UCSD-AML1 (cell line): Measurements from ENCODE around the gene SOX2.

Experiments
- DNase-seq: peaks from one replicate; lab custom pipeline; 2025; ENCODE audit not compliant: unreplicated experiment; lab: John Stamatoyannopoulos, UW

The SOX2 gene

DNA sequence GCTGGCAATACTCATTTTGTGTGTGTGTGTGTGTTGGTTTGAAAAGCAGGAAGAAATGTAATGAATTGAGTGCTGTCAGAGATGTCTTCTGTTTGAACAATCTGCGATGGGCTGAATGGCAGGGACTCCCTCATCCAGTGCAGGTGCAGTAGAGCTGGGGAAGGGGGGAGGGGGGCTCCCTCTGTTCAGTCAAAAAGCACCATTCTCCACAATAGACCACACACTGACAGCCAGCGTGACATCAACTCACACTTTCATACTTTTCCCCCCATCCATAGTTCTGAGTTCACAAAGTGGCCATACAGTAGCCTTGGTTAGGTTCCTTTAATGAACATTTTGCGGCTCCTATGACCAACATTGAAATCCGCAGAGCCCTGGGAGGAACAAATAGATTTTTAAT, 10.4 kb downstream of the SOX2 start:
- no peak for DNase-seq

DNA sequence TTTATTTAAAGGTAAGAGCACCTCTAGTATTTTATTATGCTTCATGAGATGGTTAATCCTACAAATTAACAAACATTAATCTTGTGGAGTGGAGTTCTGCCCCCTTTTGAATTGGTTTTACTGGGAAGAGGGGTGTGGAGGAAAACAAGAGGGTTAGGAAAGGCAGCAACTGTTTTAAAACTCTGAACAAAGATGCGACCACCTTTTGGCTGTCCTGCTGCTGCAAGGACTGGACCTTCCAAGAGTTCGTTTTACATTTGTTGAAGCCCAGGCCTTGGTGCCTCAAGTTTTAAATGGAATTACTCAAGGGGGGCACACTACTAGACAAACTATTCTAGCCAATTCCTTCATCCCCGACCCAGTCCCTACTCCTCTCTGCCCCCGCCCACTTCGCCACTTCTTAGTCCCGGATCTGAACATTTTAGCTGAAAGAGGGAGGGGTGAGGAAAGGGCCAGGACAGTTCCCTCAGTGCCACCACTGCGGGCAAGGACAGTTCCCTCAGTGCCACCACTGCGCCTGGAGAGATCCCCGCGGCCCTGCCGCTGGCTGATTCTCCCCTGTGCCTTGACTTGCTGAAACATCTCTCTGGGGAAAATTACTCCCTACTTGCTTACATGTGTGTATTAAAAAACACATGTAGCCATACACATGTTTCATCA, 11.2 kb downstream of the SOX2 start:
- DNase-seq = no peak

DNA sequence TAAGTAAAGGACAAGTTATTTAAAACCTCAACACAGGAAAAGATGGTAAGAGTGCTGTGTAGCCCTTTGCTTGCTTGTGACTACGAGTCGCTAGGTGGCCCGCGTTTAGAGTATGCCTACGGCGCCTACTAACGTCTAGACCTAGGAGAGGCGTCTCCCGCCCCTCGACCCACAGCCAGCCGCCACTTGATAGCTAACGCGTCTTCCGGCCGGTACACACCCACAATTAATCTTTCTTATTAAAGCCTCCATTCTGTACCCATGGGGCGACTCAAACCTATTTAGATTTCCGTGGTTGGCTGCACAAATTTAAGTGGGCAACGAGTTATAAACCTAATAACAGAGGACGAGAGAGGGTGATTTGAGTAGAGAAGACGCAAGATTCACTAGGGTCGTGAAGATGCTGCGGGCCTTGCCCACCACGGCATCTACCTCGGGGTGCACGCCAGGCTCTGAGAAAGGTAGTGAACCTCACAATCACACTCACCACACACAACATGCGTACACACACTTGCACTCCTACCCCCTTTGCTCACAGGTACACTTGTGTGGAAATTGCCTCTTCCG, 12.0 kb downstream of the SOX2 start:
- no peak for DNase-seq

DNA sequence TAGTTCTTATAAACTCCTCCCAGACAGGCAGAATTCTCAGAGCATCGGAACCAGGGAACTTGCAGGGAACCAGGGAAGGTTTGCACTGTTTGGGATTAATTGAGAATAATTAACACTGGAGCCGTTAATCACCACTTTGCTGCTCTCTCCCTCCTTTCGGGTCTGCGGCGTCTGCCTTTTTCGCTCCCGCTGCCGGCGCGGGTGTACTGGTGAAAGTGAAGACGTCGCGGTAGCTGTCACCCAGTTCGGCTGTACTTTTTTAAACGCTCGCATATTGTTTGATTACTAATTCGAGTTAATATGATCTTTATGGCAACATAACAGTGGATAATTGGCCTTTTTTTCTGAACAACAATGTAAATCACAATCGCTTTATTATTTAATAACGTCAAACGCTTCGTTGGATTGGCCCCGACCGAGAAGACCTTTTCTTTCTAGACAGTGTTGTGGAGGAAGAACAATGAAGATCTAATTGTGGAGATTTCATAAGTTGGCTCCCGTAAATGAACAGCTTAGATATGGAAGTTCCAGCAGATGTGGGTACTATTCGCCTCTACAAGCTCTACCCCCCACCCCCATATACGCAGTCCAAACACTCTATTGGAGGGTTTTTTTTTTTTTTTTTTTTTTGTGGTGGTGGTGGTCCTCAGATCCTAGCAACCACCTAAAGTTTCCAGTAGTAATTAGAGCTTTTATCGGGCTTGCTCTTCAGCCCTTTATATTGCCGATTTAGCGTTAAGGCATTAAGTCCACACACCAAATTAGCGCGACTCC, 12.7 kb downstream of the SOX2 start:
- no peak for DNase-seq

DNA sequence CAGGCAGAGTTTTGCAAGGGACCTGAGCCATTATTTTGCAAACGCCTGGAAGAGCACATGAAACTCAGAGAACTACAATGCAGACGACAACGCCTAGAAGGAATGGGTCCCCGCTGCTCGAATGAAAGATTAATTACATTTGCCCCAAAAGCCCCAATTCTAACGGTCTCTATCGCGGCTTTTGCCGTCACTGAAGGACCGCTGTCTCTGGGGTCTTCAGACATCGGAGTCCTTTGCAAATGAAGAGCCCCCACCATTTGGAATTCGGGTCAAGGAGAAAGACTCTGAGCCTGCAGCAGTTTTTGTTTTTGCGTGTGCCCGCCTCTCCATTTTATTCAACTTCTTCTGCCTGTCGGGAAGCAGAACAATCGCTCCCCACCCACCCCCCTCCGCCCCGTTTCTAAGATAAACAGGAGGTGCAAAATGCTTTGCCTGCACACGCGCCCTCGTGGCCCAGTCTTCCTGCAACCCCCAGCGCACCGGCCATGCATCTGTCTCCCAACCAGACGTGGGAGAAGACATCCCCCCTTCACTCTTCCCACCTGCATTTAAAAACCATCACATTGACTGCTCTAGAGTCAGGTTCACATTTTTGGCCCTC, 13.5 kb downstream of the SOX2 start:
- no peak for DNase-seq

DNA sequence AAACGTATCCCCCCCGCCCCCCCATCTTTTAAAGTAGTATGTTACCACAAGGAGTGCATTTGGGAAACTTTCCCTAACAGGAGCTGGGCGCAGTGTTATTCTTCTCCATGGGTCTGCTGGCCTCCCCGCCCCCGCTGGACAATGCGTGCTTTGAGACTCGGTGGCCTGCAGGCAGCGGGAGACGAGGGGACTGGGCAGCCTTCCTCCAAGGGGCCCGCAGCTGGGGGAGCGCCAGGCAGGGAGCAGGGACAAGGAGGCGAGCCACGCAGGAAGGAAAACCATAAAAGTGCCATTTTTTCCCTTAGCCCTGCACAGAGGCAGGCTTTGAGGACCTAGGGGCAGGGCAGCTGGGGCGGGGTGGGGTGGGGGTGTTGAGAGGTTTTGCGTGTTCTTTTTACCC, 14.1 kb downstream of the SOX2 start:
- DNase-seq = no peak

DNA sequence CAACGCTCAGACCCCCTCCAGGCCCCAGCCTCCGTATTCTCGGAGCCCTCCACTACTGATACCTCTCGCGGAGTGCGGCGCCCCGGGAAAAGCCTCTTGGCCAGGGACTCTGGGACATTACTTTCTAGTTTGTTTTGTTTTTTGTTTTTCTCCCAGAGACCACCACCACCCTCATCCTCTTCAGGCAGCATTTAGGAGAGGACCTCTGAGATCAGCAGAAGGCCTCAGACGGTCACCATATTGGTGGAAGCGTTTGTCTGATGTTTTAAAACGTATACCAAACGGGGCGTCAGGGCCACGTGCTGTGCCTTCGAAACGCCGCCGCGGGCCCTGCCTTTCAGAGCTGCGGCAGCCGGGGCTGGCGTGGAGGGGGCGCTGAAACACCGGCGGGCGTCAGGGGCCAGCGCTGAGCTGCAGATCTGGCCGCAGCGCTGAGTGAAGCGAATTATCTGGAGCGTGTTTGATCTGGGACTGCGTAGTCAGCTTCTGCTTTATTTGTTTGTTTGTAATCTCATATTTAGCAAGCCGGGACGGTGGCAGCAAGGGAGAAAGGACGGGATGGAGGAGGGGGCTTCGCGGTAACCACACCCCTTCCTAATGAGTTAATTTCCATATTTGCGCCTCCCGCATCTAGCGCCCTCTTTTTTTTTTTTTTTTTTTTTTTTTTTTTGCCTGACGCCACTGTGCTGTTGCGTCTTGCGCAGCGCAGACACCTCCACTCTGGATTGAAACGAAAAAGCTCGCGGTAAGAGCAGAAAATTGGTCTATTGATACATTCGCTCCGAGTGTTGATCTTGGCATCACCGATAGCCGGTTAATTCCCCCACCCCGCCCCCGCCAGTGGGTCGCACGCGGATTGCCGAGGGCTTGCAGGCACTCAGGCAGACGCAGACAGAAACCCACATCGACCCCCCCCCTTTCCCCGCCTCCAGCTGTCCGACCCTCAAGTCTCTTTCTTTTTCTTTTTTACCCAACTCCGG, 14.9 kb downstream of the SOX2 start:
- no peak for DNase-seq

DNA sequence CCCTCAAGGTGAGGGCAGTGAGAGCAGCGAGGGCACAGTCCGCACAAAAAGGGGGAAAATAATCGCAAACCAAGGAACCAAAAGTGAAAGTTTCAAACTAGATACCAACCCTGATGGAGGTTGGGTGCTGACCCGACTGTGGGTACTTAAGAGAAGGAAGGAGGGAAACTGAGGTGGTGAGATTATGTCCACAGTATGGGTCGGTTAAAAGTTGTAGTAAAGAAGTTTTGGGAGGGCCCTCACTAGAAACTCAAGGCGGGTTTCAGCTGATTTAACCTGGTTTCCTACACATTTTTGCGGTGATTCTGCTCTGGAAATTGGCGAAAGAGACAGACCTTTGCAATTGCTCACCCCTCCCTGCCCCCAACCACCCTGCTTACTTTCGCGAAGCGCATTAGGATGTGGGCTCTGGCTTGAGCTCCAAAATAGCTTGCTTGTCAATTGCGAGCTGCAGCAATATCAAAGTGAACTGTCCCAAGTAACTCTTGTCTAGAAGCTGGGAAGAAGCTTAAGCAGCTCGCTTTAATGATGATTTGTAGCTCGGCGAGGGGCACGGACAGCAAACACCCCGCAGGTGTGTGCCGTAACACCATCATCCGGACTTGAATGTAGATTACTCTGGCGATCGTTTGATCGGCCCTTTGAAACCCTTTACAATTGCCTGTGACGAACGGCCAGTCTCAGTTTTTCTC, 15.8 kb downstream of the SOX2 start:
- no peak for DNase-seq

DNA sequence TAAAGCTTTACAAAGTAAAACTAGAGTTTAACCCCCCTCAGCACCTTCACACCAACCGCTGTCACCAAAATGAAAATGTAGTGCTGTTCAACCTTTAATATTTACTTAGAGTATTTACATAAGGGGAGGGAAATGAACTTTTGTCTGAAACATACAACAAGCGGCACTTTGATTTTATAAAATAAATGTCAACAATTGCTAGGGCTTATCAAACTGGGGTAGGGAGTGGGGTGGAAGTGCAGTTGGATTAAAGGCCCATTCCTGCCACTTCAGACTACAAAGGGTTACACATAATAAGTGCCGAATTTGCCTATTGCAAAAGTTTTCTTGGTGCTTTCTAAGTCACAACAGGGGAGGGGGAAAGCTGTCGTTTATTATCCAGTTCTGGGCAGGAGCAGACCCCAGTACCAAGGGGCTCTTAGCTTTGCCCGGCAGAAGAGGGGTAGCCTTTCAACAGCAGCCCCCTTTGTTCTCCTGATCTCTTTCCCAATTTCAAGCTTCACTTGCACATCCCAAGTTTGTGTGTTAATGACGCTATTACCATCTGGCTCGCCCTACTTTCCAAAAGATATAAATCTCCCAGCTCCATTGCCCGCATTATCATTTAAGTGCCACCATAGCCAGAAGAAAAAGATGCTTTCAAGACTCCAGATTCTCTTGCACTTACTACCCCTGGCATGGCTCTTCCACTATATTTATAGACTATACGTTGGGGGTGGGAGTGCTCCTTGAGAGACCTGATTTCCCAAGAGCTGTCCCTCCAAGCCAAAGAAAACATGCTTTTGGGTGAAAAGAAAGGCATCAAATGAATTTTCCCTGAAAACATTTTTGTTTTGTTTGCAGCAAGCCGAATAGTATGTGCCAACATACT, 17.0 kb downstream of the SOX2 start:
- DNase-seq = no peak

DNA sequence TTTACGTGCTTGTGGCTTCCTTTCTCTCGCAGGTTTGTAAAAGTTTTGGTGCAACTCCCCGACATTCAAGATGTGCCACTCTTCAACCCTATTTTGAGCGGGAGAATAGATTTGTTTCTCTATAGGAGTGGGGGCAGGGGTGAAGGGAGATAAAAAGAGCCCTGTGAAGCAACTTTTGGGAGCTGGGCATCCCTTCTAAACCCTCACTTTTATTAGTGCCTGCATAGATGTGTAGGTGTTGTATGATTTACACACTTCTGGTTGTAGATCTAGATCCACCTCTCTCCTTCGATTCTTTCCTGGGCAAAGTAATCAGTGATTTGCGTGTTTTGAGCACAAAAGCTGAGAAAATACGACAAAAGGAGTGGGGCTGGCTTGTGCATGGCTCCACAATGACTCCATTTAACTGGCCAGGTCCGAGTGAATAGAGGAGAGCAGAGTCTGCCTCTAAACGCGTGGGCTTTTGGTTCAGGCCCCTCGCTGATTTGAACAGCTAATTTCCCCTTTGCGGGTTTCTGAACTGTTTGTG, 17.7 kb downstream of the SOX2 start:
- no peak for DNase-seq

DNA sequence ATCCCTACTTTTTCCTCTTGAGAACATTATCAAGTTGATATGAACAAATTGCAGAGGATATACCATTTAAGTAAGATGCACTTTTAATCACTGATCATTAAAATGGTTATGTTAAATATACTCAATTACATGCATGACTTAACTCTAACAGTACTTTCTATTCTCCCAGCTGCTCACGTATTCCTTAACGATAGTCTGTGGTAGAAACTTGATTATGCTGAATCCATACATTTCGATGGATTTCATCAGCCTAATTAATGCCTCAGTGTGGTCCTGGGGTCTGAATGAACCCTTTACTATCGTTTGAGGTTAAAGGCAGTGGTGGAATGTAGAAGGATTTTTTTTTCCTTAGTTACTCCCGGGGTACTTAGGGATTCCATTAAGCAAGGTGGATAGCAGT, 18.6 kb downstream of the SOX2 start:
- DNase-seq = no peak

DNA sequence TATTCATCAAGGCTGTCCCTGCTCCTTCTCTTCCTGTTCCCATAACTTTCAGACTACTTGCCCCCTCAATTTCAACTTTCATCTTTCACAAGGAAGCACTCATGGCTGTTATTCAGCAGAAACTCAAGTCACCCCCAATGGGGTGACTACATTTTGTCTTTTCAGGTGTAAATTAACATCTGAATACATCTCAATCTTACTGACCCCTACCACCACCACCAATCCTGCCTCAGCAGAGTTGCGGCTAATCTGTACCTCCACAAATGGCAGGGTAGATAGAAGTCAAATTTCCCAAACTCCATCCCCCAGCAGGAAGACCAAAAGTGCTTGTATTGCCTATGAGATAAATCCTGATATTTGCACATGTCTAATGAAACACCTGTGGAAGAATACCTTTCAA, 19.2 kb downstream of the SOX2 start:
- no peak for DNase-seq

DNA sequence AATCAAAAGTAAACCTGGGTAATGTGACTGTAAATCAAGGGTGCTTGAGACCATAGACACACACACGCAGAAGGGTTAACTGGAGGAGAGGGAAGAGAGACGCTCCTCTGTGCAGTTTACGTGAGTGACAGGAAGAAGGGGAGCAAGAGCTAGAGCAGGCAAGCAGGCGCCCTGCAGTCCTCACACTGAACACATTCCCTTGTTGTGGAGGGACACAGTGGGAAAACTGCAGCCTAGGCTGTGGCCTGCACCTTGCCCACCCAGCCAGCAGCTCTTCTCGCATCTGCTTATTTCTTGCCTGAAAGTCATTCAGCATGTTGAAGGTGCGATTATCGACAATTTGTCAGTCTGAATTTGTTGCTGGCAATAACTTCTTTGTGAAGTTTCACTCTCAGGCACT, 24.2 kb downstream of the SOX2 start:
- DNase-seq = no peak

DNA sequence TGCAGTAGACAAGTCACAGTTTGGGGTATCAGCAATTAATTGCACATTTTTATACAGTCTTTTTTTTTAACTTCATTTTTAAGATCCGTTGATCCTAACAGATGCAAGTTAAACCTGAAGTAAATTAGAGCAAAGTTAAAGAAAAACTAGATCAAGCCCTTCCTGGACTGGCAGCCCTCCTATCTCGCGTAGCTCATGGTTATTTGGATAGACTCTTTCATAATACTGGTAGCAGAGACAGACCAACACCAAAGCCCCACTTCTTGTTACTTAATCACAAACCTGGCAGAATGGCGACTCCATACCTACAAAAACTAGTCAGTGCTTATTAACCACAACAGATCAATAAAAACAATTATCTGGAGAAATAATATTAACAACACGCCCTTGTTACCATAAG, 26.8 kb downstream of the SOX2 start:
- no peak for DNase-seq

DNA sequence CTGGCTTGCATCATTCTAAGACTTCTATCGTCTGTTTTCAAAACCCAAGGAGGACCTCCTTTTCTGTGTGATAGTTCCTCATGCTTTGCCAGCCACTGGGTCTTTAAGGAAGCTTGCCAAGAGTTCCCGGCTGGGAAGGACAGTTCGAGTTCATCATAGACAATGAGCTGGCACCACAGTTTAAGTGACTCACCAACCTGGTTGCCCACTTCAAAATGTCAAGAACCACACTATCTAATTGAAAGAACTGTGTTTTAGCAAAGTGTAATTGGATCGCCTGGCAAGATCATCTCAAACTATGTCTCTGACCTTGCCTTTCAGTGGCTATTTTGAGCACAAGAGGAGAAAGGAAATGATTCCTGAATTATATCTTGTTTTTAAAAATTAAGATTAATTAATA, 27.9 kb downstream of the SOX2 start:
- no peak for DNase-seq

DNA sequence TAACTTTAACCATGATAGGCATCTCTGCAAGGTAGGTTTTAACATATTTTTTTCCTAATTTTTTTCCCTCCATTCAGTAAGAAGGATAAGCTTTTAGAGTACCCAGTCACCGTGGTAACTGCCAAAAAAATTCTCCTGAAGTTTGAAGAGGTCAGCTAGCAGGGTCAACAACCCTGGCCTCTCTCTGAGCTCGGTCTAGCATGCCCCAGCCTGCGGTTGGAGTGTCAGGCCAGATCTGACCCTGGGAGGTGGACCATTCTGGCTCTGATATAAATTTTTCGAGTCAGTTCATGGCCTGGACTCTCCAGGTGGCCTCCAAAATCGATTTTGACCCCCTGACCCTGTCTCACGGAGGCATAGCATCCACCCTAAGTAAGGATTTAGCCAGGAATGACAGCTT, 29.7 kb downstream of the SOX2 start:
- no peak for DNase-seq

DNA sequence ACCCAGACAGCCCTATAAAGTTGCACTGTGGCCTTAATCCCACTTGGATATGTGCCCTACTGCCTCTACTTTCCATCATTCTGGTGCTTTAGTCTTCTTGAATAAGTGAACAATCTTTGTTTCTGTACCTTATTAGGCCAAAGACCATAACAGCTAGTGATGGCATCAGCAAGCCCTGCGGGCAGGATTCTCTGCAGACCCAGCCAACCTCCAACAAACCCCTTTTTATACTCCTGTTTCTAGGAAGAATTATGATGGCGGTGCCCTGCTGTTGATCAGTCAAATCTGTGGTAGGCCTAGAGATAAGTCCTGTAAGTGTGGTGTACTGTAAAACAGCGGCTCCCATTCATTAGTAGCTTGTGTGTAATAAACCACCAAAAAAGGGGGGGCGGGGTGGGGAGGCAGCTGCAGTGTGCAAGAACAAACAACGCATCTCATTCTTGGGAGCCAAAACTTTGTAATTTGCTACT, 40.5 kb downstream of the SOX2 start:
- no peak for DNase-seq

DNA sequence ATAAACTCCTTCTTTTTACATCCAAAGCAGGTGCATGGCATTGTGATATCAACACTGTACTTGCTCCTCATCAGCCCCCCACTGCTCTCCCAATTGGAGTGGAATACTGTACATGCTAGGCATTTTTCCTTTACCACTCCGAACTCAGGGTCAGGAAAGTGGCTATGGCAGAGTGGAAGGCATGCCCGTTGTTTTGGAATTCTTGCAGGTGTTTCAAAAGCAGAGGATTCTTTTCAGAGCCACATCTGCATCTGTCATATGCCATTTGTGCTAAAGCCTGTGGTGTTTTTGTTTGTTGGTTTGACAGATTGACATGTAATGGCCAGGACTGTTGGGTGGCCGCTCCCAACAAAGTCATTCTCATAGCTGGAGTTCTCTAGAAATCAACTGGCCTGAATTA, 41.7 kb downstream of the SOX2 start:
- DNase-seq = no peak

DNA sequence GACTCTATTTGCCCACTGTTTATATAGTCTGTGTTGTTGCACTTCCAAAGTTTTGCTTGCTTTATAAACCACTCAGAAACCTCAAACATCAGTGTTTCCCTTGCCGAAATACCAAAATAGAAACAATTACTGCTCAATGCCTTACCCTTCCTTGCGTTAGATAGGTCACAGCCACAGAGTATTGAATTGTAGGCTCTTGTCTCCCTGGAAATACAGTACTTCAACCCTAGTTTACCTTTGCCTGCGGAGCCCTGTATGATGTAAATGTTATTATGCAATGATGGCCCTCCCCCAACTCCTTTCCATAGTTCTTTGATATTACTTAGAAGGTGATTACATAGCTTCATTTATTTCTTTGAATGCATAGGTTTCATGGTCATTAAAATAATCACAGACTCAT, 44.2 kb downstream of the SOX2 start:
- DNase-seq = no peak
